ENCODE data around the gene NKPD1. TPM values are rescaled to one million over a fixed set of nuclear protein-coding genes. Genes with fewer than 3 reads are reported as not detected.
A peak's percentile ranks its signal among the peaks of the same experiment; 100 is the strongest.

Gene NKPD1
- polyA plus RNA-seq, 2 of the 4 experiments (the other 2 are of a cell fraction): 0.12 to 0.15 TPM

DNA sequence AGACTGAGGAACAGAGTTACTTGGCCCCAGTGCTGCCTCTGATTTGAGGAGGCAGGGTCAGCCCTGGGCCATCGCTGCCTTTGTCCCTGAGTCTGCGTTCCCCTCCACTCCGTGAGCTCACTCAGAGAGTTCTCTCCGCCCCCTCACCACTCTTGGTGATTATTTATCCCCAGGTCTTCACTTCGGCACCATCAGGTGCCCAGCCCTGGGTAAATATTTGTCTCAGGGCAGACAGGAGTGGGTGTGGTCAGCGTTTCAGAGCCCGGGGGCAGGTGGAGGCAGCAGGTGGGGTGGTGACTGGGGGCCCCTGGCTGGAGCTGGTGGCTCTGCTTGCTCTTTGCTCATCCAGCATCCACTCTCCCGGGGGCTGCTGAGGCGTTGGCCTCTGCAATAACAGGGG, 47.2 kb downstream of the NKPD1 start:
- FAIRE-seq (no peak), DNase-seq (ENCODE audit: low read depth in 1 of 2, low spot score in 1 of 2) (no peak), ATAC-seq (no peak)
- no peaks in the 10 kb centered on the region for H3K9me3 ChIP-seq
- H3K4me3 ChIP-seq: no peak overlapping the region
- CTCF ChIA-PET: interaction anchor here (0.6 to 3.7 kb wide), 7 partner anchors 12 to 204 kb away, joined by 3 to 25 read pairs (median 4); partner anchors contain the start of genes GEMIN7 and PPP1R37
- H3K27ac ChIP-seq: peak overlapping the region in 1 of 2 experiments; percentile 32; a peak in 2 of 6 replicates
- WGBS (ENCODE audit: missing lambda C conversion rate): 44% methylated on average over 9 of the region's 9 CpGs
- TF ChIP-seq TP53 (CRISPR knock-in tag; IDR thresholded peaks at IDR 0.05) (no peak), MAFK (IDR thresholded peaks at IDR 0.05; ENCODE audit: partially characterized antibody) (no peak), SMC3 (IDR thresholded peaks at IDR 0.05) (no peak), SREBF2 (IDR thresholded peaks at IDR 0.05) (no peak), ZSCAN20 (CRISPR knock-in tag; IDR thresholded peaks at IDR 0.05) (no peak), ESRRA (IDR thresholded peaks at IDR 0.05; ENCODE audit: borderline replicate concordance, low read length) (no peak), GATA3 (IDR thresholded peaks at IDR 0.05; ENCODE audit: borderline replicate concordance) (no peak), POLR2A (IDR thresholded peaks at IDR 0.05; ENCODE audit: low read length) (no peak), HOXB5 (CRISPR knock-in tag; IDR thresholded peaks at IDR 0.05) (no peak), MAZ (IDR thresholded peaks at IDR 0.05; ENCODE audit: borderline replicate concordance, low read depth, low read length) (no peak), CBX8 (IDR thresholded peaks at IDR 0.05) (no peak), JUNB (IDR thresholded peaks at IDR 0.05) (no peak), BHLHE40 (IDR thresholded peaks at IDR 0.05; ENCODE audit: low read depth, low read length) (no peak)
- TF ChIP-seq, protein P1, sequence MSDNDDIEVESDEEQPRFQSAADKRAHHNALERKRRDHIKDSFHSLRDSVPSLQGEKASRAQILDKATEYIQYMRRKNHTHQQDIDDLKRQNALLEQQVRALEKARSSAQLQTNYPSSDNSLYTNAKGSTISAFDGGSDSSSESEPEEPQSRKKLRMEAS (IDR thresholded peaks at IDR 0.05): no peak
- TF ChIP-seq, protein P2, sequence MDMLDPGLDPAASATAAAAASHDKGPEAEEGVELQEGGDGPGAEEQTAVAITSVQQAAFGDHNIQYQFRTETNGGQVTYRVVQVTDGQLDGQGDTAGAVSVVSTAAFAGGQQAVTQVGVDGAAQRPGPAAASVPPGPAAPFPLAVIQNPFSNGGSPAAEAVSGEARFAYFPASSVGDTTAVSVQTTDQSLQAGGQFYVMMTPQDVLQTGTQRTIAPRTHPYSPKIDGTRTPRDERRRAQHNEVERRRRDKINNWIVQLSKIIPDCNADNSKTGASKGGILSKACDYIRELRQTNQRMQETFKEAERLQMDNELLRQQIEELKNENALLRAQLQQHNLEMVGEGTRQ (IDR thresholded peaks at IDR 0.05): no peak
- TF ChIP-seq, protein P3, sequence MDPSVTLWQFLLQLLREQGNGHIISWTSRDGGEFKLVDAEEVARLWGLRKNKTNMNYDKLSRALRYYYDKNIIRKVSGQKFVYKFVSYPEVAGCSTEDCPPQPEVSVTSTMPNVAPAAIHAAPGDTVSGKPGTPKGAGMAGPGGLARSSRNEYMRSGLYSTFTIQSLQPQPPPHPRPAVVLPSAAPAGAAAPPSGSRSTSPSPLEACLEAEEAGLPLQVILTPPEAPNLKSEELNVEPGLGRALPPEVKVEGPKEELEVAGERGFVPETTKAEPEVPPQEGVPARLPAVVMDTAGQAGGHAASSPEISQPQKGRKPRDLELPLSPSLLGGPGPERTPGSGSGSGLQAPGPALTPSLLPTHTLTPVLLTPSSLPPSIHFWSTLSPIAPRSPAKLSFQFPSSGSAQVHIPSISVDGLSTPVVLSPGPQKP (IDR thresholded peaks at IDR 0.05; ENCODE audit: low read depth, low read length): no peak
- TF ChIP-seq, protein P4, sequence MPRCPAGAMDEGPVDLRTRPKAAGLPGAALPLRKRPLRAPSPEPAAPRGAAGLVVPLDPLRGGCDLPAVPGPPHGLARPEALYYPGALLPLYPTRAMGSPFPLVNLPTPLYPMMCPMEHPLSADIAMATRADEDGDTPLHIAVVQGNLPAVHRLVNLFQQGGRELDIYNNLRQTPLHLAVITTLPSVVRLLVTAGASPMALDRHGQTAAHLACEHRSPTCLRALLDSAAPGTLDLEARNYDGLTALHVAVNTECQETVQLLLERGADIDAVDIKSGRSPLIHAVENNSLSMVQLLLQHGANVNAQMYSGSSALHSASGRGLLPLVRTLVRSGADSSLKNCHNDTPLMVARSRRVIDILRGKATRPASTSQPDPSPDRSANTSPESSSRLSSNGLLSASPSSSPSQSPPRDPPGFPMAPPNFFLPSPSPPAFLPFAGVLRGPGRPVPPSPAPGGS (IDR thresholded peaks at IDR 0.05): no peak
- peaks cover 15% of the 10 kb centered on the region for H3K4me1 ChIP-seq
- POLR2A ChIA-PET: interaction anchor here (1.3 kb wide), 2 partner anchors 16 to 21 kb away, joined by 3 to 4 read pairs; partner anchors contain the start of gene PPP1R37
- H3K4me2 ChIP-seq: peak overlapping the region; percentile 57

DNA sequence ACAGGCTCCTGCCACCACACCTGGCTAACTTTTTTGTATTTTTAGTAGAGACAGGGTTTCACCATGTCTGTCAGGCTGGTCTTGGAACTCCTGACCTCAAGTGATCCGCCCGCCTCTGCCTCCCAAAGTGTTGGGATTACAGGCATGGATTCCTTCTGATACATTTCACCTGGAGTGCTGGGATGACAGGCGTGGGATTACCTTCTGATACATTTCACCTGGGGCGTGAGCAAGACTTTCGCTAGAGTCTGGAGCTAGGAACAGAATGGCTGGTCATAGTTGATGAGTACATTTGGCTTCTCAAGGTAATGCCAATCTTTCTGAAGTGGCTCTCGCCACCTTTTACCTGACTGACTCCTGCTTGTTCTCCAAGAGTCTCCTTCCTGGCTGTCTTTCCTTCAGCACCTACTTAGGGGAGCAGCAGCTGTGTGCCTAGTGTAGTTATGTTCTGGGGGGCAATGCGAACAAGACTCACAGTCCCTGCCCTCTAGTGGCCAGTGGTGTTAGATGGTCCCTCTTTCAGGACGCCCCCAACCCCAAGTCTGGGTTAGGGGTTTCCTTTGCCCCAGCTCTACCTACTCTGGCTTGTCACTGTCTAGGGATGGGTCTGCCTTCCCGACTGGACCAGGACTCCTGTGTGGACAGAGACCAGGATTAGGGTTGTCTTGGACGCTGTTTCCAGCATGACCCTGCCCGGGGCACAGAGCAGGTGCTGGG, 48.5 kb downstream of the NKPD1 start:
- TF ChIP-seq NFE2L2 (conservative IDR thresholded peaks at IDR 0.05; ENCODE audit: low read length) (no peak), CHD4 (IDR thresholded peaks at IDR 0.05; ENCODE audit: borderline replicate concordance) (no peak), SREBF2 (IDR thresholded peaks at IDR 0.05) (no peak), RNF2 (IDR thresholded peaks at IDR 0.05; ENCODE audit: borderline replicate concordance, low read depth) (no peak)
- TF ChIP-seq, protein P5, sequence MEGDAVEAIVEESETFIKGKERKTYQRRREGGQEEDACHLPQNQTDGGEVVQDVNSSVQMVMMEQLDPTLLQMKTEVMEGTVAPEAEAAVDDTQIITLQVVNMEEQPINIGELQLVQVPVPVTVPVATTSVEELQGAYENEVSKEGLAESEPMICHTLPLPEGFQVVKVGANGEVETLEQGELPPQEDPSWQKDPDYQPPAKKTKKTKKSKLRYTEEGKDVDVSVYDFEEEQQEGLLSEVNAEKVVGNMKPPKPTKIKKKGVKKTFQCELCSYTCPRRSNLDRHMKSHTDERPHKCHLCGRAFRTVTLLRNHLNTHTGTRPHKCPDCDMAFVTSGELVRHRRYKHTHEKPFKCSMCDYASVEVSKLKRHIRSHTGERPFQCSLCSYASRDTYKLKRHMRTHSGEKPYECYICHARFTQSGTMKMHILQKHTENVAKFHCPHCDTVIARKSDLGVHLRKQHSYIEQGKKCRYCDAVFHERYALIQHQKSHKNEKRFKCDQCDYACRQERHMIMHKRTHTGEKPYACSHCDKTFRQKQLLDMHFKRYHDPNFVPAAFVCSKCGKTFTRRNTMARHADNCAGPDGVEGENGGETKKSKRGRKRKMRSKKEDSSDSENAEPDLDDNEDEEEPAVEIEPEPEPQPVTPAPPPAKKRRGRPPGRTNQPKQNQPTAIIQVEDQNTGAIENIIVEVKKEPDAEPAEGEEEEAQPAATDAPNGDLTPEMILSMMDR (IDR thresholded peaks at IDR 0.05): 0 out of 3 replicates have a peak, but pooled peaks have one; percentile 16
- TF ChIP-seq, protein P6, sequence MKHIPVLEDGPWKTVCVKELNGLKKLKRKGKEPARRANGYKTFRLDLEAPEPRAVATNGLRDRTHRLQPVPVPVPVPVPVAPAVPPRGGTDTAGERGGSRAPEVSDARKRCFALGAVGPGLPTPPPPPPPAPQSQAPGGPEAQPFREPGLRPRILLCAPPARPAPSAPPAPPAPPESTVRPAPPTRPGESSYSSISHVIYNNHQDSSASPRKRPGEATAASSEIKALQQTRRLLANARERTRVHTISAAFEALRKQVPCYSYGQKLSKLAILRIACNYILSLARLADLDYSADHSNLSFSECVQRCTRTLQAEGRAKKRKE (CRISPR knock-in tag; IDR thresholded peaks at IDR 0.05; ENCODE audit: low read depth): no peak
- no peak for ATAC-seq
- Histone ChIP-seq H3K4me2 (no peak overlapping the region), H3K27ac (no peak overlapping the region), H3K4me3 (no peak overlapping the region), H3K4me1 (peaks cover 15% of the 10 kb centered on the region), H3K9me3 (no peaks in the 10 kb centered on the region)
- ChIA-PET POLR2A (interaction anchor here (1.3 kb wide), 1 partner anchor 14 kb away, joined by 3 read pairs; no protein-coding TSS in a partner anchor), CTCF (interaction anchor here (0.6 to 3.7 kb wide), 9 partner anchors 13 to 423 kb away, joined by 3 to 25 read pairs (median 6); partner anchors contain the start of gene PPP1R37)
- no peak for DNase-seq (ENCODE audit: low read depth in 1 of 2, low spot score in 1 of 2)
- FAIRE-seq: peak; percentile 7
- 98% methylated on average over 10 of the region's 11 CpGs for WGBS (ENCODE audit: missing lambda C conversion rate)
